K562 (cell line): ENCODE results near the gene TXNIP. TPM values are rescaled to one million over a fixed set of nuclear protein-coding genes. Genes with fewer than 3 reads are reported as not detected.

Source experiments
- BCOR ChIP-seq: fragments of 450-650 bp; IDR thresholded peaks from 2 replicates; pipeline ENCODE4 v1.6.1; 2016
- FOXA3 ChIP-seq, 2 experiments: fragments of 450-650 bp in 1 of 2; sonication (generic) in 1 of 2; formaldehyde crosslinking; IDR thresholded peaks in 1 of 2; conservative IDR thresholded peaks in 1 of 2; 2 replicates each; pipeline versions ENCODE4 v1.4.0 to v1.8.0; 2020 to 2022; ENCODE audit warnings: mild to moderate bottlenecking in 2 of 2, missing genetic modification reagents in 1 of 2
- GATAD2A ChIP-seq: fragments of 450-650 bp; IDR thresholded peaks from 2 replicates; pipeline ENCODE4 v1.6.1; 2017
- MCM7 ChIP-seq, 2 experiments: fragments of 450-650 bp; IDR thresholded peaks; 2 replicates each; pipeline ENCODE4 v1.6.1; 2016 to 2018
- MTA1 ChIP-seq: fragments of 450-650 bp; IDR thresholded peaks from 2 replicates; pipeline ENCODE4 v1.6.1; 2017; ENCODE audit warnings: borderline replicate concordance
- NCOA4 ChIP-seq: fragments of 450-650 bp; IDR thresholded peaks from 2 replicates; pipeline ENCODE4 v1.6.1; 2018; ENCODE audit warnings: mild to moderate bottlenecking; ENCODE audit not compliant: partially characterized antibody
- NFIX ChIP-seq: fragments of 250-450 bp; sonication (Bioruptor Pico); IDR thresholded peaks from 2 replicates; pipeline ENCODE4 v1.4.0; 2020; ENCODE audit warnings: low read depth, mild to moderate bottlenecking, moderate library complexity
- NFXL1 ChIP-seq: fragments of 450-650 bp; formaldehyde crosslinking; IDR thresholded peaks from 2 replicates; pipeline ENCODE4 v1.4.0; 2021; ENCODE audit warnings: mild to moderate bottlenecking
- NR1H2 ChIP-seq: sonication (generic); formaldehyde crosslinking; IDR thresholded peaks from 2 replicates; pipeline ENCODE4 v1.4.0; 2020; ENCODE audit warnings: mild to moderate bottlenecking, missing genetic modification reagents
- RBM34 ChIP-seq: fragments of 200-400 bp; formaldehyde crosslinking; IDR thresholded peaks from 2 replicates; pipeline ENCODE4 v1.6.1; 2018; ENCODE audit warnings: low read length, borderline replicate concordance; ENCODE audit not compliant: insufficient read depth
- RNF2 ChIP-seq: sonication (generic); IDR thresholded peaks from 2 replicates; pipeline ENCODE4 v1.6.1; 2016
- ZBED1 ChIP-seq: IDR thresholded peaks from 2 replicates; pipeline ENCODE4 v1.6.1; 2014
- ZNF224 ChIP-seq: sonication (generic); formaldehyde crosslinking; IDR thresholded peaks from 2 replicates; pipeline ENCODE4 v1.8.0; 2022; ENCODE audit warnings: mild to moderate bottlenecking, missing genetic modification reagents
- ZNF347 ChIP-seq: fragments of 450-650 bp; formaldehyde crosslinking; IDR thresholded peaks from 2 replicates; pipeline ENCODE4 v1.4.0; 2020; ENCODE audit warnings: low read depth, mild to moderate bottlenecking, moderate library complexity
- ZNF444 ChIP-seq: fragments of 250-450 bp; sonication (Bioruptor Pico); IDR thresholded peaks from 2 replicates; pipeline ENCODE4 v1.4.0; 2020; ENCODE audit warnings: mild to moderate bottlenecking, moderate library complexity
- ZNF76 ChIP-seq: fragments of 250-450 bp; sonication (Bioruptor Pico); IDR thresholded peaks from 2 replicates; pipeline ENCODE4 v1.4.0; 2020; ENCODE audit warnings: mild to moderate bottlenecking, moderate library complexity, borderline replicate concordance
- polyA plus RNA-seq, 8 experiments: library from polyadenylated mRNA; depleted of rRNA in 4 of 8; stranded (reverse) in 5 of 8; unstranded in 3 of 8; fragments of >200 nt; fragmentation: Nextera tagmentation in 2 of 8; fragmentation: Illumina TruSeq in 1 of 8; extraction: Ambion mirVana in 2 of 8; extraction: Trizol in 1 of 8; gene quantifications; 2 replicates each; pipeline versions ENCODE4 v1.2.1 to v1.2.3, GENCODE V29; 2011 to 2014; ENCODE audit warnings: inconsistent platforms in 1 of 8, missing spikeins in 1 of 8
- total RNA-seq, 7 experiments: library from RNA; depleted of rRNA in 6 of 7; stranded (reverse); fragments of >200 nt in 6 of 7; fragmentation: Illumina TruSeq in 2 of 7; extraction: Trizol in 2 of 7; gene quantifications; 2 replicates each; pipeline versions ENCODE4 v1.2.1 to v1.2.3, GENCODE V29; 2011 to 2021; ENCODE audit warnings: low replicate concordance in 1 of 7
- TF ChIP-seq, protein P1 (sequence below), 3 experiments: fragments of 200-800 bp in 1 of 3; fragments of 250-450 bp in 1 of 3; fragments of 450-650 bp in 1 of 3; sonication (Bioruptor Pico) in 1 of 3; sonication (Bioruptor generic) in 1 of 3; formaldehyde crosslinking in 1 of 3; IDR thresholded peaks; 2 replicates each; pipeline versions ENCODE4 v1.6.1 to v1.8.0; 2016 to 2022; ENCODE audit warnings: mild to moderate bottlenecking in 2 of 3, missing genetic modification characterization in 2 of 3, missing compliant biosample characterization in 1 of 3, moderate library complexity in 1 of 3
- TF ChIP-seq, protein P2 (sequence below): fragments of 450-650 bp; IDR thresholded peaks from one replicate; pipeline ENCODE4 v1.6.1; 2018; ENCODE audit warnings: mild to moderate bottlenecking, moderate library complexity; ENCODE audit not compliant: partially characterized antibody
- TF ChIP-seq, protein P3 (sequence below): fragments of 150-350 bp; IDR thresholded peaks from 2 replicates; pipeline ENCODE4 v1.6.1; 2014; ENCODE audit warnings: low read depth, mild to moderate bottlenecking, low read length, borderline replicate concordance
- TF ChIP-seq, protein P4 (sequence below): fragments of 250-450 bp; sonication (Bioruptor Pico); IDR thresholded peaks from 2 replicates; pipeline ENCODE4 v1.8.0; 2022; ENCODE audit warnings: inconsistent platforms, mild to moderate bottlenecking, moderate library complexity, borderline replicate concordance

The TXNIP gene
- total and polyA plus RNA-seq, 9 of the 15 experiments (the other 6 are each of a cell fraction or from before 2014, with no cell fraction given) = 120 to 499 (median 257) TPM

DNA sequence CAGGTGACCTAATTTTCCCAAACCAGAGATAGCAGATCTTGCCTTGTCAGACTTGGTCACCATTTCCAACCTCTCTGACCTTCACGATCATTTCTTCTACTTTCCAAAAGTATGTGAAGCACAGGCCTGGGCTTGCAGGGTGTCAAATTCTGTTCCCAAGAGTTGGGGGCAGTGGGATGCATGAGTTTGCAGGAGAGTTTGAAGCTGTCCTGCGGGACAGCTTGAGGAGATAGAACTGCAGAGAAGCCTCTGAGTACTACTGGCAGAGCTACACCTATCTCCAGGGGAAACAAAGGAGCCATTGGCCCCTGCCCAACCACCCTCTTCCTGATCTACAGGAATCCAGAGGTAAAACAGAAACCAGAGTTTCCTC, 11.3 kb downstream of the TXNIP start (continued):
- TF ChIP-seq, protein P1, sequence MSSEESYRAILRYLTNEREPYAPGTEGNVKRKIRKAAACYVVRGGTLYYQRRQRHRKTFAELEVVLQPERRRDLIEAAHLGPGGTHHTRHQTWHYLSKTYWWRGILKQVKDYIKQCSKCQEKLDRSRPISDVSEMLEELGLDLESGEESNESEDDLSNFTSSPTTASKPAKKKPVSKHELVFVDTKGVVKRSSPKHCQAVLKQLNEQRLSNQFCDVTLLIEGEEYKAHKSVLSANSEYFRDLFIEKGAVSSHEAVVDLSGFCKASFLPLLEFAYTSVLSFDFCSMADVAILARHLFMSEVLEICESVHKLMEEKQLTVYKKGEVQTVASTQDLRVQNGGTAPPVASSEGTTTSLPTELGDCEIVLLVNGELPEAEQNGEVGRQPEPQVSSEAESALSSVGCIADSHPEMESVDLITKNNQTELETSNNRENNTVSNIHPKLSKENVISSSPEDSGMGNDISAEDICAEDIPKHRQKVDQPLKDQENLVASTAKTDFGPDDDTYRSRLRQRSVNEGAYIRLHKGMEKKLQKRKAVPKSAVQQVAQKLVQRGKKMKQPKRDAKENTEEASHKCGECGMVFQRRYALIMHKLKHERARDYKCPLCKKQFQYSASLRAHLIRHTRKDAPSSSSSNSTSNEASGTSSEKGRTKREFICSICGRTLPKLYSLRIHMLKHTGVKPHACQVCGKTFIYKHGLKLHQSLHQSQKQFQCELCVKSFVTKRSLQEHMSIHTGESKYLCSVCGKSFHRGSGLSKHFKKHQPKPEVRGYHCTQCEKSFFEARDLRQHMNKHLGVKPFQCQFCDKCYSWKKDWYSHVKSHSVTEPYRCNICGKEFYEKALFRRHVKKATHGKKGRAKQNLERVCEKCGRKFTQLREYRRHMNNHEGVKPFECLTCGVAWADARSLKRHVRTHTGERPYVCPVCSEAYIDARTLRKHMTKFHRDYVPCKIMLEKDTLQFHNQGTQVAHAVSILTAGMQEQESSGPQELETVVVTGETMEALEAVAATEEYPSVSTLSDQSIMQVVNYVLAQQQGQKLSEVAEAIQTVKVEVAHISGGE (CRISPR knock-in tag; IDR thresholded peaks at IDR 0.05) = no peak; a peak in 1 of 6 replicates
- TF ChIP-seq RNF2 = no peak; the same call in 1 of the 2 replicates
- no peak for TF ChIP-seq NCOA4
- TF ChIP-seq, protein P2, sequence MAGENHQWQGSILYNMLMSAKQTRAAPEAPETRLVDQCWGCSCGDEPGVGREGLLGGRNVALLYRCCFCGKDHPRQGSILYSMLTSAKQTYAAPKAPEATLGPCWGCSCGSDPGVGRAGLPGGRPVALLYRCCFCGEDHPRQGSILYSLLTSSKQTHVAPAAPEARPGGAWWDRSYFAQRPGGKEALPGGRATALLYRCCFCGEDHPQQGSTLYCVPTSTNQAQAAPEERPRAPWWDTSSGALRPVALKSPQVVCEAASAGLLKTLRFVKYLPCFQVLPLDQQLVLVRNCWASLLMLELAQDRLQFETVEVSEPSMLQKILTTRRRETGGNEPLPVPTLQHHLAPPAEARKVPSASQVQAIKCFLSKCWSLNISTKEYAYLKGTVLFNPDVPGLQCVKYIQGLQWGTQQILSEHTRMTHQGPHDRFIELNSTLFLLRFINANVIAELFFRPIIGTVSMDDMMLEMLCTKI = no peak
- no peak for TF ChIP-seq ZNF76 (CRISPR knock-in tag)
- TF ChIP-seq BCOR = 0 out of 2 replicates have a peak, but pooled peaks have one; percentile 5
- no peak for TF ChIP-seq RBM34
- TF ChIP-seq ZNF224 = no peak
- no peak for TF ChIP-seq NFIX (CRISPR knock-in tag)
- TF ChIP-seq NR1H2 = no peak
- TF ChIP-seq, protein P3, sequence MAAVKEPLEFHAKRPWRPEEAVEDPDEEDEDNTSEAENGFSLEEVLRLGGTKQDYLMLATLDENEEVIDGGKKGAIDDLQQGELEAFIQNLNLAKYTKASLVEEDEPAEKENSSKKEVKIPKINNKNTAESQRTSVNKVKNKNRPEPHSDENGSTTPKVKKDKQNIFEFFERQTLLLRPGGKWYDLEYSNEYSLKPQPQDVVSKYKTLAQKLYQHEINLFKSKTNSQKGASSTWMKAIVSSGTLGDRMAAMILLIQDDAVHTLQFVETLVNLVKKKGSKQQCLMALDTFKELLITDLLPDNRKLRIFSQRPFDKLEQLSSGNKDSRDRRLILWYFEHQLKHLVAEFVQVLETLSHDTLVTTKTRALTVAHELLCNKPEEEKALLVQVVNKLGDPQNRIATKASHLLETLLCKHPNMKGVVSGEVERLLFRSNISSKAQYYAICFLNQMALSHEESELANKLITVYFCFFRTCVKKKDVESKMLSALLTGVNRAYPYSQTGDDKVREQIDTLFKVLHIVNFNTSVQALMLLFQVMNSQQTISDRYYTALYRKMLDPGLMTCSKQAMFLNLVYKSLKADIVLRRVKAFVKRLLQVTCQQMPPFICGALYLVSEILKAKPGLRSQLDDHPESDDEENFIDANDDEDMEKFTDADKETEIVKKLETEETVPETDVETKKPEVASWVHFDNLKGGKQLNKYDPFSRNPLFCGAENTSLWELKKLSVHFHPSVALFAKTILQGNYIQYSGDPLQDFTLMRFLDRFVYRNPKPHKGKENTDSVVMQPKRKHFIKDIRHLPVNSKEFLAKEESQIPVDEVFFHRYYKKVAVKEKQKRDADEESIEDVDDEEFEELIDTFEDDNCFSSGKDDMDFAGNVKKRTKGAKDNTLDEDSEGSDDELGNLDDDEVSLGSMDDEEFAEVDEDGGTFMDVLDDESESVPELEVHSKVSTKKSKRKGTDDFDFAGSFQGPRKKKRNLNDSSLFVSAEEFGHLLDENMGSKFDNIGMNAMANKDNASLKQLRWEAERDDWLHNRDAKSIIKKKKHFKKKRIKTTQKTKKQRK = no peak
- TF ChIP-seq, protein P4, sequence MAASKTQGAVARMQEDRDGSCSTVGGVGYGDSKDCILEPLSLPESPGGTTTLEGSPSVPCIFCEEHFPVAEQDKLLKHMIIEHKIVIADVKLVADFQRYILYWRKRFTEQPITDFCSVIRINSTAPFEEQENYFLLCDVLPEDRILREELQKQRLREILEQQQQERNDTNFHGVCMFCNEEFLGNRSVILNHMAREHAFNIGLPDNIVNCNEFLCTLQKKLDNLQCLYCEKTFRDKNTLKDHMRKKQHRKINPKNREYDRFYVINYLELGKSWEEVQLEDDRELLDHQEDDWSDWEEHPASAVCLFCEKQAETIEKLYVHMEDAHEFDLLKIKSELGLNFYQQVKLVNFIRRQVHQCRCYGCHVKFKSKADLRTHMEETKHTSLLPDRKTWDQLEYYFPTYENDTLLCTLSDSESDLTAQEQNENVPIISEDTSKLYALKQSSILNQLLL (CRISPR knock-in tag) = no peak
- 0 out of 2 replicates have a peak, but pooled peaks have one; percentile 11 for TF ChIP-seq MTA1
- no peak for TF ChIP-seq NFXL1
- no peak for TF ChIP-seq MCM7 (IDR thresholded peaks at IDR 0.05)
- TF ChIP-seq ZBED1 = no peak
- TF ChIP-seq GATAD2A = peak; percentile 52; the same call in 1 of the 2 replicates
- TF ChIP-seq FOXA3 (CRISPR knock-in tag; conservative IDR thresholded peaks at IDR 0.05 in 1 of 2, IDR thresholded peaks at IDR 0.05 in 1 of 2) = no peak
- no peak for TF ChIP-seq ZNF347
- no peak for TF ChIP-seq ZNF444 (CRISPR knock-in tag)
